ENCODE results near the gene ANAPC13.

Gene ANAPC13

DNA sequence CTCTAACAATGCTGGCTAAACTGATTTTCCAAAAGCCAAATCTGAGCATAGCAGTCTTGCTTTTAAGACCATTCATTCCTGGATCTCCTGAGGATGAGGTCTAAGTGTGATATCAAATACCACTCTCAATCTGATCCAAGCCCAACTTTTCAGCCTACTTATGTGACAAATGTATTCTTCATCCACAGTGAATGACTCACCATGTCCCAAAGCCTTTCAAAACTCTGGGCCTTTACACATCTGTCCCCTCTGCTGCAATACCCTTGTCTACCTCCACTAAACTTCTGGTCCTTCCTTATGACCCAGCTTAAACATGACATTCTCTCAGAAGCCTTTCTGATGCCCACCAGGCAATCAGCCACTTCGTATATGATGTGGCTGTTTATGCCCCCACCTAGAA lies 4.6 kb downstream of the ANAPC13 start:
- Histone ChIP-seq H3K36me3 (replicated peaks) (peaks cover 30% of the 10 kb centered on the region), H3K27ac (no peak overlapping the region), H3K27me3 (replicated peaks) (no peaks in the 10 kb centered on the region), H3K4me3 (ENCODE audit: low read depth, low read length) (no peak overlapping the region)
- in situ Hi-C loops (cut with HindIII; ENCODE audit: low pct_ligation_motif_present, low sequenced_read_pairs) = loop anchor here (25.0 kb wide), 1 partner anchor 244 kb away; no protein-coding TSS in a partner anchor
- DNase-seq = no peak
- TF ChIP-seq, protein P1, sequence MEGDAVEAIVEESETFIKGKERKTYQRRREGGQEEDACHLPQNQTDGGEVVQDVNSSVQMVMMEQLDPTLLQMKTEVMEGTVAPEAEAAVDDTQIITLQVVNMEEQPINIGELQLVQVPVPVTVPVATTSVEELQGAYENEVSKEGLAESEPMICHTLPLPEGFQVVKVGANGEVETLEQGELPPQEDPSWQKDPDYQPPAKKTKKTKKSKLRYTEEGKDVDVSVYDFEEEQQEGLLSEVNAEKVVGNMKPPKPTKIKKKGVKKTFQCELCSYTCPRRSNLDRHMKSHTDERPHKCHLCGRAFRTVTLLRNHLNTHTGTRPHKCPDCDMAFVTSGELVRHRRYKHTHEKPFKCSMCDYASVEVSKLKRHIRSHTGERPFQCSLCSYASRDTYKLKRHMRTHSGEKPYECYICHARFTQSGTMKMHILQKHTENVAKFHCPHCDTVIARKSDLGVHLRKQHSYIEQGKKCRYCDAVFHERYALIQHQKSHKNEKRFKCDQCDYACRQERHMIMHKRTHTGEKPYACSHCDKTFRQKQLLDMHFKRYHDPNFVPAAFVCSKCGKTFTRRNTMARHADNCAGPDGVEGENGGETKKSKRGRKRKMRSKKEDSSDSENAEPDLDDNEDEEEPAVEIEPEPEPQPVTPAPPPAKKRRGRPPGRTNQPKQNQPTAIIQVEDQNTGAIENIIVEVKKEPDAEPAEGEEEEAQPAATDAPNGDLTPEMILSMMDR (IDR thresholded peaks at IDR 0.05; ENCODE audit: low read depth, low read length, missing control alignments) = no peak

DNA sequence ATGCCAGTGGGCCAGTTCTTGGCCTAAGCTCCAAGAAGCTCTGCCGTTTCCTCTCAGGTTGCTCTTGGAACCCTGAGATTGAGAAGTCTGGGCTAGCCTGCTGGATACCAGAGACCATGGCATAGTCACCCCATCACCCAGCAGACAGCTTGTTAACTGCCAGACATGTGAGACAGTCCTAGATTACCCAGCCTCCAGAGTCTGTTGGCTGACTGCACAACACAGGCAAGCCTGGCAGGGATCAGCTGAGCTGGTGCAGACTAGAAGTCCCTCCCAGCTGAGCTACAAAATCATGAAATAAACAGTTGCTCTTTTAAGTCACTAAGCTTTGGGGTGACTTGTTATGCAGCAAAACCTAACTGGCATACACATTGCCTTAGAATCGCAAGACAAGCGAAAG lies 5.2 kb downstream of the ANAPC13 start:
- in situ Hi-C loops (cut with HindIII; ENCODE audit: low pct_ligation_motif_present, low sequenced_read_pairs) = loop anchor here (25.0 kb wide), 1 partner anchor 243 kb away; no protein-coding TSS in a partner anchor

GRCh38 chr3:134477938-134478337 lies 7.8 kb downstream of the ANAPC13 start:
- Histone ChIP-seq H3K4me3 (ENCODE audit: low read depth, low read length) (no peak overlapping the region), H3K27me3 (replicated peaks) (no peaks in the 10 kb centered on the region), H3K36me3 (replicated peaks) (peaks cover 30% of the 10 kb centered on the region), H3K27ac (no peak overlapping the region)
- DNase-seq = no peak
- in situ Hi-C loops (cut with HindIII; ENCODE audit: low pct_ligation_motif_present, low sequenced_read_pairs) = loop anchor here (10.0 to 25.0 kb wide), 2 partner anchors 173 to 241 kb away; no protein-coding TSS in a partner anchor
- TF ChIP-seq, protein P1 (IDR thresholded peaks at IDR 0.05; ENCODE audit: low read depth, low read length, missing control alignments) = no peak

More for the DNA sequence above, 5.2 kb downstream of the ANAPC13 start:
- Histone ChIP-seq H3K27ac (no peak overlapping the region), H3K27me3 (replicated peaks) (no peaks in the 10 kb centered on the region), H3K4me3 (ENCODE audit: low read depth, low read length) (no peak overlapping the region), H3K36me3 (replicated peaks) (peaks cover 30% of the 10 kb centered on the region)
- TF ChIP-seq, protein P1 (IDR thresholded peaks at IDR 0.05; ENCODE audit: low read depth, low read length, missing control alignments) = no peak
- no peak for DNase-seq

DNA sequence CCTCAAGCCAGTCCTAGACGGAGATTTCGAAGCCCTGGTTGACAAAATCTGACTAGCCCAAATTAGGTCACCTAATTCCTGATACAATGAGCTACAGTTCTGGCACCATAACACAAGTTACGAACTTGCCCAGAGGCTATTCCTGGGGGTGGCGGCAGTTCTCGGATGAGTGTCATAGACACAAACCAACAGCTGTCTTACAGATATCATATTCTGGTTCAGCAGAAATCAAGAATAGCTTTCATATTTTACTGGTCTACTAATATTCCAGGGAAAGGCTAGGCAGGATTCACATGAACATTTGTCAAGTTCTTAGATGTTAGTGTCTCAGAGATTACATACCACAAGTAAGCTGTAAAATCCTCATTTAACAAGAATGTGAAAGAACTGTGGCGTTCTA lies 8.8 kb downstream of the ANAPC13 start:
- peaks cover 28% of the 10 kb centered on the region for H3K36me3 ChIP-seq (replicated peaks)
- TF ChIP-seq, protein P1 (IDR thresholded peaks at IDR 0.05; ENCODE audit: low read depth, low read length, missing control alignments) = no peak

GRCh38 chr3:134476306-134476705 lies 9.5 kb downstream of the ANAPC13 start:
- H3K4me3 ChIP-seq (ENCODE audit: low read depth, low read length) = no peak overlapping the region
- no peak for DNase-seq
- in situ Hi-C loops (cut with HindIII; ENCODE audit: low pct_ligation_motif_present, low sequenced_read_pairs) = loop anchor here (10.0 to 25.0 kb wide), 2 partner anchors 172 to 239 kb away; no protein-coding TSS in a partner anchor
- H3K36me3 ChIP-seq (replicated peaks) = peaks cover 25% of the 10 kb centered on the region
- H3K27me3 ChIP-seq (replicated peaks) = no peaks in the 10 kb centered on the region
- no peak overlapping the region for H3K27ac ChIP-seq
- TF ChIP-seq, protein P1 (IDR thresholded peaks at IDR 0.05; ENCODE audit: low read depth, low read length, missing control alignments) = no peak

More for the DNA sequence above, 8.8 kb downstream of the ANAPC13 start:
- no peak for DNase-seq
- Histone ChIP-seq H3K27me3 (replicated peaks) (no peaks in the 10 kb centered on the region), H3K4me3 (ENCODE audit: low read depth, low read length) (no peak overlapping the region), H3K27ac (no peak overlapping the region)
- in situ Hi-C loops (cut with HindIII; ENCODE audit: low pct_ligation_motif_present, low sequenced_read_pairs) = loop anchor here (10.0 to 25.0 kb wide), 2 partner anchors 172 to 240 kb away; no protein-coding TSS in a partner anchor

DNA sequence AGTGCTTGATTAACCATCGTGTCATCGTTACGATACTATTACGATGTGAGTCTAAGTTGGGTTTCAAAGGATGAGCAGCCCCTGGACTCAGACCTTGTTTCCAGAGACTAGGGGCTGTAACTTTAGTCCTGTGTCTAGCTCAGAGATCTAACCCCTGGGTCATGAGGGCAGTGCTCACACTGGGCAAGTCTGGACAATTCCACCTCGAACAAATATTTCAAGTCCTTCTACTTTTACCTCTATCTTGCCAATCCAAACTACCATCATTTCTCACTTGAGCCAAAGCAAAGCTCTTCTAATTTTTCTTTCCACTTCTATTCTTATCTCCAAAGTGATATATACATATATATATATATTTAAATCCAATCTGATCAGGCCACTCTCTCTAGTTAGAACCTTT lies 10.8 kb downstream of the ANAPC13 start:
- TF ChIP-seq, protein P1 (IDR thresholded peaks at IDR 0.05; ENCODE audit: low read depth, low read length, missing control alignments) = no peak
- in situ Hi-C loops (cut with HindIII; ENCODE audit: low pct_ligation_motif_present, low sequenced_read_pairs) = loop anchor here (10.0 to 25.0 kb wide), 2 partner anchors 170 to 238 kb away; no protein-coding TSS in a partner anchor
- Histone ChIP-seq H3K36me3 (replicated peaks) (peaks cover 15% of the 10 kb centered on the region), H3K27ac (no peak overlapping the region), H3K4me3 (ENCODE audit: low read depth, low read length) (no peak overlapping the region), H3K27me3 (replicated peaks) (no peaks in the 10 kb centered on the region)
- DNase-seq = no peak
